GM18907 (cell line): ENCODE results near the gene TMCC1.
"Not testable (repeated sequence)": the region's sequence is repeated elsewhere in the genome, so short reads cannot be mapped to it uniquely, and the experiment has no call there.

ENCODE experiments used
- ATAC-seq: cut with Tn5 transposase; IDR thresholded peaks from one replicate; pipeline ENCODE4 v1.9.1; 2021; ENCODE audit warnings: mild to moderate bottlenecking, moderate library complexity; ENCODE audit not compliant: unreplicated experiment

The TMCC1 gene

DNA sequence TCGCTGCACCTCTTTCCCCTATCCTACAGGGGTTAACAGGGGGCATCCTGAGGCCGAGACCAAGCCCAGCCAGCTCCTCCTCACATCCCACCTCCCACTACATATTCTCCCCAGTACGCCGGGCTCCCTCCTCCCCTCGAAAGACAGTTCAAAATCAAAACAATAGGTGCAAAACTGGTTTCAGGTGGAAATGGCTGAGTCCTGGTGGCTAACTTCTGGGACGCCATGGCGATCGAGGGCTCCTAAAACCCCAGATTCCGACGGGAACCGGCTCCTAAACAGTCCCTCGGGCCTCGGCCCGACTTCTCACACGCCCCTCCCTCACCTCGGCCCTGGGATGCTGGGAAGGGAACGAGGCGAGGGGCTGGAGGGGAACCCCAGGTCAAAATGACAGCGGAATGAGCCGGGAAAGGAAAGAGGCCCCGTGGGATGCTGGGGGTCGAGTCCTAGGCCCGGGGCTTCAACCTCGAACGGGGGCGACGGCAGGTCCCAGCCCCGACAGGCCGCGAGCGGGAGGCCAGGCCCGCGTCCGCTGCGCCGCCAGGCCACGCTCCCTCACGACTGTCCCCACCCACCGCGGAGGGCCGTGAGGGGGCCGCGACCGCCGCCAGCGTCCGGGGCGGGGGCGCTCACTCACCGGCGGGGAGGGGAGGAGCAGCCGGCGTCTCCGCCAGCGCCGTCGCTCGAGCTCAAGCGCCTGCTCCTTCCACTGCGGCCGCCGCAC is 492 bp downstream of the TMCC1 start:
- ATAC-seq, result peak; percentile 67

DNA sequence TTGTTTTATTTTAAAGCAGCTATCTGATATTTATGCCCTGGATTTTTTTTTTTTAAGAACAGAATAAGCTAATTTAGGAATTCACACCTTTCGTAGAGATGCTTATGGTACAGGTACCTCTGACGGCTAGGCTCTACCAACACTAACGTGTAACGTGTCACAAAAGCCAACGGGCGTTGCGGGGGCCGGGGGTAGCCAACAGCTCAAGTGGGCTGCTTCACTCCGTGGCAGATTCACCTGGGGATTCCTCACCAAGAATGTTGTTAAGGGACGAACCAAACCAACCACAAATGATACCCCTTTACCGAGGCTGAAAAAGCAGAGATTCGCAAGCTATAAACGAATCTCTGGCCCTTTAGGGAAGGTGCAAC is 1.0 kb downstream of the TMCC1 start:
- no peak for ATAC-seq

DNA sequence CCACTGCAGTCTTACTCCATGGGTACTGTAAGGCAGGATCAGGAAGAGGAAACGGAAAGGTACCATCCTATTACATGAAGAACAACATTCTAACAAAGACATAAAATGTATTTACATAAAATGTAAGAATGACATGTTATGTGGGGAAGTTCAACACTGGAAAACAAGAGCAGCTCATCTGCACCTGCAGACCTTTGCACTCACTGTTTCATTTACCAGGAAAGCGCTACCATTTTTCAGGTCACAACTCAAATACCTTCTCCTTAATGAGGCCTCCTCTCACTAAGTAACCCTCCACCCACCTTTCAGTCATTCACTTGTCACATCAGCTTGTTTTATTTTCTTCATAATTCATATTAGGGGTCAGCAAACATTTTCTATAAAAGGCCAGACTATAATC is 2.6 kb downstream of the TMCC1 start:
- ATAC-seq, result no peak

DNA sequence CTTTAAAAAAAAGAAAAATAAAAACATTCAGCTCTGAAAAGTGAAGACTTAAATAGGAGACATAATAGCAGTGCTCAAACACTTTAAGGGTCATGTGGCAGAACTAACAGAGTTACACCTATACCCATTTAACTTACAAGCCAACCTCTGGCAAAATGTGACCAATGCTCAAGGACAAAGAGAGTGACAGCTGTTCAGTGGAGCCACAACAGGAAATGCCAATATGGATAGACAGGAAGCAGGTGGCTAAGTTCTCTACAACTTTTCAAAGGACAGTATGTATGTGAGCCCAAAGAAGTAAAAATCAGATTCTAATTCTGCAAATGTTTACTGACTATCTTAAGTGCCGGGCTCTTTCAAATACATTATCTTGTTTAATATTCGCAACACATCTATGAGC is 3.4 kb downstream of the TMCC1 start:
- ATAC-seq, result no peak

DNA sequence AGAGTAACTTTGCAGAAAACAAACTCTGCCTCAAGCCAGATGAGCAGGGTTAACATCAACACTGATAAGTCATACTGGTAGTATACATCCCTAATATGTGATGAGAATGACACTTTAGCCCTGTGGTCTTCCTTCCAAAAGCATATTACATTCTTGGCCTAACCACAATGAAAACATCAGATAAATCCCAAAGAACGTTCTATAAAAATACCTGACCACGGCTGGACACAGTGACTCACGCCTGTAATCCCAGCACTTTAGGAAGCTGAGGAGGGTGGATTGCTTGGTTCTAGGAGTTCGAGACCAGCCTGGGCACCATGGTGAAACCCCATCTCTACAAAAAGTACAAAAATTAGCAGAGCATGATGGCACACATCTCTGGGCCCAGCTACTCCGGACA is 4.7 kb downstream of the TMCC1 start:
- no peak for ATAC-seq

DNA sequence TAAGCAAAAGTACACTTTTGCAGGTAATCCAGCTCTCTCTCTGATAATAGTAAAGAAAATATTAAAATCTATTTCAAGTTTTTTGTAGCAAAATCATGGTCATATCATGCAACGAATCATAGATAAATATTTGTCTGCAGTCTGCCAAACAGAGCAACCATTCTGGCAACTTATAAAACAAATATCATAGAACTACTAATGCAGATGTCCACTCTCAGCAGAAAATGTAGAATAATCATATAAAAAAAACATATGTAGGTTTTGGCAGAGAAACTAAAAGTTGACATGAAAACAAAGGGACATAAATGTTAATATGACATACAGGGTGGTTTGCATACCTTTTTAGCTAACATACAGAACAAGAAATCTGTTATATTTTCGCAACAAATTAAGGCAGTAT is 12.2 kb downstream of the TMCC1 start:
- ATAC-seq, result no peak

DNA sequence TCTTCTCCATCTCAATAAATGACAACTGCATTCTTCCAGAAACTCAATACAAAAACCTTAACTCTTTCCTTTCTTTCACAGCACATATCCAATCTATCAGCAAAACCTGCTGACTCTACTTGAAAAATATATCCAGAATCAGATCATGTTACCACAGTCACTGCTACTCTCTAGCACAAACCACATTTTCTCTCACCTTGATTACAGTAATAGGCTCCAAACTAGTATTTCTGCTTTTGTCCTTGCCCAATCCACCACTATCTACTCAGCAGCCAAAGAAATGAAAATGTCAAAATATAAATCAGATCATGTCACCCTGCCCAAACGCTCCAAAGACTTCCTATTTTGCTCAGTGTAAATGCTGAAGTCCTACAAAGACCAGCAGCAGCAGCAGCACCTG is 15.2 kb downstream of the TMCC1 start:
- no peak for ATAC-seq

DNA sequence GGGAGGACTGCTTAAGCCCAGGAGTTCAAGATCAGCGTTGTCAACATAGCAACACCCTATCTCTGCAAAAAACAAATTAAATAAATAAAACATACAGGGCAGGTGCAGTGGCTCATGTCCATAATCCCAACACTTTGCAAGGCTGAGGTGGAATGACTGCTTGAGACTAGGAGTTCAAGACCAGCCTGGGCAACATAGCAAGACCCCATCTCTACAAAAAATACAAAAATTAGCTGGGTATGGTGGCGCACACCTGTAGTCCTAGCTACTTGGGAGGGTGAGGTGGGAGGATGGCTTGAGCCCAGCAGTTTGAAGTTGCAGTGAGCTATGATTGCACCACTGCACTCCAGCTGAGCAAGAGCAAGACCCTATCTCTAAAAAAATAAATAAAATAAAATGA is 19.0 kb downstream of the TMCC1 start:
- ATAC-seq, result not testable (repeated sequence)

DNA sequence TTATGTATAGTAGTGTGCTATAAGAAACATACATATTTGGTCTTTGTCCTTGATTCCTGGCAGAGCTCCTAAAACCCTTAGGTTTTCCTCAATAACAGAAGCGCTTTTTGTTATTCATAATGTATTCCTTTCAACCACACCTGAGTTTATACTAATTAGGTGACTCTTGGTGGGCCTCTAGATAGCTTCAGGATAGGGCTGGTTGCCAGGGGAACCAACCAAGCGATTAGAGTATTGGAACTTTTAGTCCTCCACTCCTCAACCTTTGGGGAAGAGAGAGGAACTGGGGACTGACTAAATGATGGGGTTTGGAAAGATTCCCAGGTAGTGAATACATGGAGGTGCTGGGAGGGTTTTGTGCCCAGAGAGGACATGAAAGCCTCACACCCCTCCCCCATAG is 24.6 kb downstream of the TMCC1 start:
- ATAC-seq, result no peak

DNA sequence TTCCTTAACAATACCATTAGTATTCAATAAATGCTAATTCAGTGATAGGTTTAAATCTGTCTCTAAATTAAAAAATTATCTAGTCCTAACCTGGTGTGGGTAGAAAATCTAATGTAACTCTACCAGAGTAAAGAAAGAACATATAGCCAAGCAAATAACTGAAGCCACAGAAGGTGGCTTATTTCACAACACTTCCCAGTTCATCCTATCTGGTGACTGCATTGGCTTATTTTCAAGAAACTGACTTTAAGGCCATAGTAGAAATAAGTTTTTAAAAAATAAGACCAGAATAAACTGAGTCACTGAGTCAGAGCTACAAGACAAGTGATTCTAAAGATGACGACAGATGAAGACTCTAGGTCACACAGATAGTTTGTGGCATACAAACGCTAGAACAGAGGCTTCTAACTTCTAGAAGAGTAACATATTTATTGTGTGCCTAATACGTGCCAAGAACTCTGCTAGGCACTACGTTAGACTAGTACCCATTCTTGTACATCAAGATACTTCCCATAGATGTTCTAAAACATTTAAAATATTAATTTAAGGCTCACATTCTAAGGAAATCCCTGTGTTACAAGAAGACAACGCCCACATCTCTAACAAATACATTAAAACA is 25.9 kb downstream of the TMCC1 start:
- ATAC-seq, result no peak

DNA sequence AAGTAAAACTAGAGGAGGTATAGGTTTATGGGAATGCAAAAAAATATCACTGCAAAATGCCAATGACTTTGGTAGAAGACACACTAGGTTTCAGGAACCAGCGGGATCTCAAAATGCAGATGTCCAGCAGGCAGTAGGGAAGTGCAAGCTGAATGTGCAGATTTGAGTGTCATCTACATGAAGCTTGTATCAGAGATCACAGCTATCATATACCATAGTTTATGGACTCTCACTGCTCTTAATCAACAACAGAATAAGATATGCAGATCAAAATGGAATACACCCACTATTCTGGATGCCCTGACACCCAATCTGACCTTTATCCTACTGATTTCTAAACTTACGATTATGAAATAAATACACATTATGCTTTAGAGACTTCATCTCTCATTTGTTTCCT is 27.7 kb downstream of the TMCC1 start:
- ATAC-seq, result no peak

DNA sequence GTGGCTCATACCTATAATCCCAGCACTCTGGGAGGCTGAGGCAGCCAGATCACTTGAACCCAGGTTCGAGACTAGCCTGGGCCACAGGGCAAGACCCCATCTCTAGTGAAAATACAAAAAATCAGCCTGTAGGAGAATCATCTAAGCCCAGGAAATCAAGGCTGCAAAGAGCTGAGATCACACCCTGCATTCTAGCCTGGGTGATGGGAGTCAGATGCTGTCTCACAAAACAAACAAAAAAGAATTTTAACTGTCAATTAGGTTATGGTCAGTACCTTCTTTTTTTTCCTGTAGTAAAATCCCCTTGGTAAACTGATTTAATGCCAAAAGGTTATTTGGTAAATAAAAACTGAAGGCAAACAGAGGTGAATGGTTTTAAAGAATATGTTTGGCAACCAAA is 29.0 kb downstream of the TMCC1 start:
- no peak for ATAC-seq

DNA sequence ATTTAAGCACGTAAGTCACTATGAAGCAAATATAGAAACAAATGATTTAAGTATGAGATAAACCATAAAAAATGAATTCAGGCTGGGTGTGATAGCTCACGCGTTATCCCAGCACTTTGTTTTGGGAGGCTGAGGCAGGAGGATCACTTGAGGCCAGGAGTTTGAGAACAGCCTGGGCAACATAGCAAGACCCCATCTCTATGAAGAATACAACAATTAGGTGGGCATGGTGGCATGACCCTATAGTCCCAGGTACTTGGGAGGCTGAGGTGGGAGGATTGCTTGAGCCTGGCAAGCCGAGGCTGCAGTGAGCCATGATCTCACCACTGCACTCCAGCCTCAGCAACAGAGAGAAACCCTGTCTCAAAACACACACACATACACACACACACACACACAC is 34.2 kb downstream of the TMCC1 start:
- ATAC-seq, result no peak

DNA sequence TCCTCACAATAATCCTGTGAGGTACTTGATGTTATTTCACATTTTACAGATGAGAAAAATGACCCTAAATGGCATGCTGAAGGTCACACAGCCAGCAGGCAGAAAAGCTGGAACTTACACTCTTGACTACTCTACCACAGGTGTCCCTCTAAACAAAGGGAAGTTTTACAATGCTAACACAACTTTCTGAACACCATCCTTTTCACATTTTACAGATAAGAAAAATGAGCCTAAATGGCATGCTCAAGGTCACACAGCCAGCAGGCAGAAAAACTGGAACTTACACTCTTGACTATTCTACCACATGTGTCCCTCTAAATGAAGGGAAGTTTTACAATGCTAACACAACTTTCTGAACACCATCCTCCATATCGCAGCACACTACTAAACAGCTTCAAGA is 35.6 kb downstream of the TMCC1 start:
- no peak for ATAC-seq

DNA sequence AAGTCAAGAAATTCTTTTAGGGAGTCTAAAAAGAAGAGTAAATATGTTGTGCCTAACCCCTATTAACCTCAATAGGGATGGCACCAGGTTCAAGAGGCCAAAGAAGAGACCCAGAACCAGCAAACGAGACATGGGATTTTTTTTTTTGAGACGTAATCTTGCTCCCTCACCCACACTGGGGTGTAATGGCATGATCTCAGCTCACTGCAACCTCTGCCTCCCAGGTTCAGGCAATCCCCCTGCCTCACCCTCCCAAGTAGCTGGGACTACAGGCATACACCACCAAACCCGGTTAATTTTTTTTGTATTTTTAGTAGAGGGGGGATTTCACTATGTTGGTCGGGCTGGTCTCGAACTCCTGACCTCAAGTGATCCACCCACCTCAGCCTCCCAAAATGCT is 36.7 kb downstream of the TMCC1 start:
- not testable (repeated sequence) for ATAC-seq

DNA sequence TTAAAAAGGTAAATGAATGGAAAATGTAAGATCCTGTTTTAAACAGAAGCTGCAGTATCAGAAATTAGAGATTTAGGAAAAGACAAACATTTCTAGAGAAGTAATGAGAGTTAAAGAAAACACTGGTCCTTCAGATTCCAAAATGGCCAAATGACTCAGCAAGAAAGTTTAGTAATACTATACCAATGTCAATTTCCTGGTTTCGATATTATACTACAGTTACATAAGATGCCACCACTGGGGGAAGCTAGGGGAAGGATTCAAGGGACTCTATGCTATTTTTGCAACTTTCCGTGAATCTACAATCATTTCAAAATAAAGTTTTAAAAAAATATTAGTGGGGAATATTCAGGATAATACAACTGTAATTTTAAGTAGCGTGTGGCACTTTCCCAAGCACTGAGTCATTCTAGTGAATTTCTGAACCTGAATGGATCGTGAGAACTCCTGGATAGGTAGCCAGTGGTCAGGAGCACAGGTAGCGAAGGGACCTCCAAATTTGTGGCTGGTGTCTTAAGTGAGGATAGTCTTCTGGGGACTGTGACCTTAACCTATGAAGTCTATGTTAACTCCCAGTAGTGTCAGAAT is 37.6 kb downstream of the TMCC1 start:
- ATAC-seq, result no peak

DNA sequence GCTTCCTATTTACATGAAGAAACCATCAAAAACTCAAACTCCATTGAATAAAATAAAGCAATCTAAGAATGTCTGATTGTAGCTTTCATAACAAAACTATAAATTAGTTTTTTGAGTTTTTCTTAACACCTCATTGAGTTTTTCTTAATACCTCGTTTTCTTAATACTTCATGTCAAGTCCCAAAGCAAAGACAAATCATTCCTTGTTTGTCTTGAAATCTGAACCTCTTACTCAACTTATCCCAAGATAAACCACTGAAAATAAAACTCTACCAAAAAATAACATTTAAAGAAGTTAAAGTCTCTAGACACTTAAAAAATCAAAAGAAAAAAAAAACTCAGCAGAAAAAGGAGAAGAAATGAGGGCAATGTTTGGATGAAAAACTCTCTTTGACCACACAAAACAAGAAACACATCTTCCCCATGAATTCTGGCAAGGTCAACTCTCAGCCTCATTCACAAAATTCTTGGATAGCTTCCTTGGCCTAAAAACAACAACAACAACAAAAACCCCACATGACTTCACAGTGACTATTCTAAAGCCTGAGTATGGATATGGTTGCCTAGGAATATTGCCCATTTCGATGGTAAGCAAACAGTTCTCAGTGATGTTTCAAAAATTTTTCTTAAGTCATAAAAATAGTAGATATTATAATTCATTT is 38.2 kb downstream of the TMCC1 start:
- ATAC-seq, result no peak

DNA sequence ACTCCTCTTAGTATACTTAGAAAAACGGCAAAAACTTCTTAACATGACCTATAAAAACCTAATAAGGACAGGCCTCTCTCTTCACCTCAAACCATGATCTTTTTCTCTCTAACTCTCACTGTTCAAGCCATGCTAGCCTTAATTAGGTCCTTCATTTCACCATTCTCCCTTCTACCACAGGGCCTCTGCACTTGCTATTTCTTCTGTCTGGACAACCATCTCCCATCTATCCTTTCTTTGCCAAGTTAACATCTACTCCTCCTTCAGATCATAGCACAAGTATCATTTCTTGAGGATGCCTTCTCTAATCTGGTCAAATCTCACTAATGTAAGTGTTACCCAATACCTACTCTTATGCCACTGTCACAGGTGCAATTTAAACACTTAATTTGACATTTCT is 39.1 kb downstream of the TMCC1 start:
- ATAC-seq, result no peak

DNA sequence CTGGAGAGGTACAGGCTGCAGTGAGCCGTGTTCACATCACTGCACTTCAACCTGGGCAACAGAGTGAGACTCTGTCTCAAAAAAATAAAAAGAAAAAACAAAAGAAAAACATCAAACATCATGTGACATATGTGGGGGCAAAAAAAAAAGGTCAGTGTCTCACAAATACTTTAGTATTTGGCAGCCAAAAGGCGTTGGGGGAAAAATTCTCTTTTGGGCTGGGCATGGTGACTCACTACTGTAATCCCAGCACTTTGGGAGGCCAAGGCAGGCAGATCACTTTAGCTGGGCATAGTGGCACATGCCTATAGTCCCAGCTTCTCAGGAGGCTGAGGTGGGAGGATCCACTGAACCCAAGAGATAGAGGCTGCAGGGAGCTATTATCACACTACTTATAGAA is 47.6 kb downstream of the TMCC1 start:
- ATAC-seq, result no peak

DNA sequence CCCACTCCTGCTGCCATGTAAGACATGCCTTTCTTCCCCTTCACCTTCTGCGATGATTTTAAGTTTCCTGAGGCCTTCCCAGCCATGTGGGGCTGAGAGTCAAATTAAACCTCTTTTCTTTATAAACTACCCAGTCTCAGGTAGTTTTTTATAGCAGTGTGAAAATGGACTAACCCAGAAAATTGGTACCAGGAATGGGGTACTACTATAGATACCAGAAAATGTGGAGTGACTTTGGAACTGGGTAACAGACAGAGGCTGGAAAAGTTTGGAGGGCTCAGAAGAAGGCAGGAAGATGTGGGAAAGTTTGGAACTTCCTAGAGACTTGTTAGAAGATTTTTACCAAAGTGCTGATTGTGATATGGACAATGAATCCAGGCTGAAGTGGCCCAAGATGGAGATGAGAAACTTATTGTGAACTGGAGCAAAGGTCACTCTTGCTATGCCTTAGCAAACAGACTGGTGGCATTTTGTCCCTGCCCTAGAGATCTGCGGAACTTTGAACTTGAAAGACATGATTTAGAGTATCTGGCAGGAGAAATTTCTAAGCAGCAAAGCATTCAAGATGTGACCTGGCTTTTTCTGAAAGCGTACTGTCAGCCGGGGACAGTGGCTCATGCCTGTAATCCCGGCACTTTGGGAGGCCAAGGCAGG is 52.7 kb downstream of the TMCC1 start:
- no peak for ATAC-seq

DNA sequence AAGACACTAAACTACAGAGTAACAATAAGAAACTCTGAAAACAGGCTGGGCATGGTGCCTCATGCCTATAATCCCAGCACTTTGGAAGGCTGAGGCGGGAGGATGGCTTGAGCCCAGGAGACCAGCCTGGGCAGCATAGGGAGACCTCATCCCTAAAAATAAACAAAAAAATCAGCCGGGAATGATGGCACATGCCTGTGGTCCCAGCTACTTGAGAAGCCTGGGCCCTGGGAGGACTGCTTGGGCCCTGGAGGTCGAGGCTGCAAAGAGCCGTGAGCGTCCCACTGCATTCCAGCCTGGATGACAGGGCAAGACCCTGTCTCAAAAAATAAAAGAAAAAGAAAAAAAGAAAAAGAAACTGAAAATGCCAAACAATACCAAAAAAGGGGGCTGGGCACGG is 55.4 kb downstream of the TMCC1 start:
- no peak for ATAC-seq
